ENCODE data around the gene BCL2L1.

DNA sequence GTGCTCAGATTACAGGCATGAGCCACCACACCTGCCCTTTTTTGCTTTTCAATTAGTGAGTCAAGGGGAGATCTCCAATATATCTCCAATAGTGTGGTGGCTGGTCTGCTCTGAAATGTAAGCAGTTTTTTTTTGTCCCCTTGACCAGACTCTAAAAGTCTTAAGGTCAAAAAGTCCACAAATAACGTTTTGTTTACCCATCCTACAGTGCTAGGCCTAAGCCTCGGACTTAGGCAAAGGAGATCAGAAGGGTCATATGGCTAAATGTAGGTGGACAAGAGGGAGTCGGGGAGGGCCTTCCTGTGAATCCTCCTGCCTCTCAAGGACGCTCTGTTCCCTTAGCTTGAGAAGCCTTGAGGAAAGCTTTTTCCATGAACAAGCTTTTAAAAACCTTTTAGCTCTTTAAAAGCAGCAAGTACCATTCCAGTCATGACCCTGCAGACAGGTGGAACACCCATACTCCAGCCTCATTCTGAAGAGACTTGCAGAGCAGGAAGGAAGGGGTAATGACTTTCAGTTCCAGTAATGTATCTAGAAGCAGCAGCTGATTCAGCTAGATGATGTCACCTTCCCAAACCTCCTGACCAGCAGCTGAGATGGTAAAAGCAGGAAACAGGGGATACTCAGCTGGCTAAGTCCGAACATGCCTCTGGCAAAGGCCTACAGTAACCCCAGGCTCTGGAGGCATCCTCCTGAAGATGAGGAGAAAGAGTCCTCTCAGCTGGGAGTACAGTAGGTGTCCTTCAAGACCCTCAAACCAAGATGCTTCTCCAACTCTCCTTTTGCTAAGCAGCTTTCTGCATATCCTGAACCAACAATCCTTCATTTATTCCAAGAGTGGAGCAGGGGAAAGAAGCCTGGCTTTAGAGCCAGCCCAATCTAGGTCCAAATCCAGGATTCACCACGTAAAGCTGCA lies 23.6 kb downstream of the BCL2L1 start:
- TF ChIP-seq, protein P1, sequence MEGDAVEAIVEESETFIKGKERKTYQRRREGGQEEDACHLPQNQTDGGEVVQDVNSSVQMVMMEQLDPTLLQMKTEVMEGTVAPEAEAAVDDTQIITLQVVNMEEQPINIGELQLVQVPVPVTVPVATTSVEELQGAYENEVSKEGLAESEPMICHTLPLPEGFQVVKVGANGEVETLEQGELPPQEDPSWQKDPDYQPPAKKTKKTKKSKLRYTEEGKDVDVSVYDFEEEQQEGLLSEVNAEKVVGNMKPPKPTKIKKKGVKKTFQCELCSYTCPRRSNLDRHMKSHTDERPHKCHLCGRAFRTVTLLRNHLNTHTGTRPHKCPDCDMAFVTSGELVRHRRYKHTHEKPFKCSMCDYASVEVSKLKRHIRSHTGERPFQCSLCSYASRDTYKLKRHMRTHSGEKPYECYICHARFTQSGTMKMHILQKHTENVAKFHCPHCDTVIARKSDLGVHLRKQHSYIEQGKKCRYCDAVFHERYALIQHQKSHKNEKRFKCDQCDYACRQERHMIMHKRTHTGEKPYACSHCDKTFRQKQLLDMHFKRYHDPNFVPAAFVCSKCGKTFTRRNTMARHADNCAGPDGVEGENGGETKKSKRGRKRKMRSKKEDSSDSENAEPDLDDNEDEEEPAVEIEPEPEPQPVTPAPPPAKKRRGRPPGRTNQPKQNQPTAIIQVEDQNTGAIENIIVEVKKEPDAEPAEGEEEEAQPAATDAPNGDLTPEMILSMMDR (conservative IDR thresholded peaks at IDR 0.05; ENCODE audit: low read depth in 2 of 2), result no peak
- TF ChIP-seq POLR2AphosphoS5 (IDR thresholded peaks at IDR 0.05; ENCODE audit: low read depth) (no peak), JUNB (IDR thresholded peaks at IDR 0.05; ENCODE audit: unreplicated experiment) (no peak)

Data from GM23338 (cell line).